Upper lobe of left lung (tissue), 6 donors: Measurements from ENCODE around the gene HOXA4. TPM values are rescaled to one million over a fixed set of nuclear protein-coding genes. Genes with fewer than 3 reads are reported as not detected.

ENCODE experiments used
- ATAC-seq, 2 donors: fragments of 200-7000 bp; cut with Tn5 transposase; one replicate each; pipeline ENCODE4 v1.9.1; 2022; ENCODE audit warnings: mild to moderate bottlenecking in 2 of 2, moderate library complexity in 2 of 2; ENCODE audit not compliant: low FRiP score in 2 of 2
- DNase-seq, 2 donors: peaks; one replicate each; pipeline ENCODE4 v3.0.0-alpha.2; 2019 to 2020
- H3K27ac ChIP-seq, 4 donors: fragments of 200-600 bp; sonication (generic); one replicate each; pipeline ENCODE4 v1.5.1; 2016 to 2019
- H3K27me3 ChIP-seq, 4 donors: fragments of 200-600 bp; sonication (generic); one replicate each; pipeline ENCODE4 v1.5.1; 2017 to 2019
- H3K36me3 ChIP-seq, 4 donors: fragments of 200-600 bp; sonication (generic); one replicate each; pipeline ENCODE4 v1.5.1; 2016 to 2019
- H3K4me1 ChIP-seq, 4 donors: fragments of 200-600 bp; sonication (generic); one replicate each; pipeline ENCODE4 v1.5.1; 2018 to 2019
- H3K4me3 ChIP-seq, 4 donors: fragments of 200-600 bp; sonication (generic); one replicate each; pipeline ENCODE4 v1.5.1; 2017 to 2019; ENCODE audit warnings: mild to moderate bottlenecking in 2 of 4, moderate library complexity in 1 of 4
- H3K9me3 ChIP-seq, 4 donors: fragments of 200-600 bp; sonication (generic); one replicate each; pipeline ENCODE4 v1.5.1; 2018 to 2019
- EP300 ChIP-seq, 4 donors: sonication (generic); formaldehyde crosslinking; IDR thresholded peaks; one replicate each; pipeline ENCODE4 v1.5.1; 2017; ENCODE audit warnings: antibody characterized with exemption in 4 of 4, control low read depth in 2 of 4
- POLR2A ChIP-seq, 4 donors: fragments of 450-650 bp; IDR thresholded peaks; one replicate each; pipeline ENCODE4 v1.5.1; 2016 to 2017; ENCODE audit warnings: antibody characterized with exemption in 4 of 4, mild to moderate bottlenecking in 2 of 4
- POLR2AphosphoS5 ChIP-seq, 2 donors: sonication (generic); formaldehyde crosslinking; IDR thresholded peaks; one replicate each; pipeline ENCODE4 v1.5.1; 2017; ENCODE audit warnings: antibody characterized with exemption in 2 of 2
- WGBS, 2 donors: methylation state at CpG; one replicate each; pipeline ENCODE4 v1.1.5; 2017 to 2018; 5-methylcytosine and 5-hydroxymethylcytosine counted together
- total RNA-seq, 6 donors: library from RNA; depleted of rRNA in 4 of 6; stranded (reverse); fragments of >200 nt in 4 of 6; gene quantifications; one replicate each; pipeline versions ENCODE4 v1.1.0 to v1.2.1, GENCODE V29; 2016 to 2021
- TF ChIP-seq, protein P1 (sequence below), 6 experiments: fragments of 450-650 bp in 4 of 6; fragments of 200-600 bp in 2 of 6; sonication (generic) in 2 of 6; IDR thresholded peaks; one replicate each; pipeline ENCODE4 v1.5.1; 2016 to 2019; ENCODE audit warnings: antibody characterized with exemption in 6 of 6
- donor health status: DM: no; HTN: no; CAD: no; lungs with moderate emphysema.
- donor health status: DM: no; HTN: yes; CAD: no; lungs with severe emphysema.

The HOXA4 gene
- total RNA-seq, 6 donors from 2014 or later = 1.5 to 10.5 (median 6.2) TPM

DNA sequence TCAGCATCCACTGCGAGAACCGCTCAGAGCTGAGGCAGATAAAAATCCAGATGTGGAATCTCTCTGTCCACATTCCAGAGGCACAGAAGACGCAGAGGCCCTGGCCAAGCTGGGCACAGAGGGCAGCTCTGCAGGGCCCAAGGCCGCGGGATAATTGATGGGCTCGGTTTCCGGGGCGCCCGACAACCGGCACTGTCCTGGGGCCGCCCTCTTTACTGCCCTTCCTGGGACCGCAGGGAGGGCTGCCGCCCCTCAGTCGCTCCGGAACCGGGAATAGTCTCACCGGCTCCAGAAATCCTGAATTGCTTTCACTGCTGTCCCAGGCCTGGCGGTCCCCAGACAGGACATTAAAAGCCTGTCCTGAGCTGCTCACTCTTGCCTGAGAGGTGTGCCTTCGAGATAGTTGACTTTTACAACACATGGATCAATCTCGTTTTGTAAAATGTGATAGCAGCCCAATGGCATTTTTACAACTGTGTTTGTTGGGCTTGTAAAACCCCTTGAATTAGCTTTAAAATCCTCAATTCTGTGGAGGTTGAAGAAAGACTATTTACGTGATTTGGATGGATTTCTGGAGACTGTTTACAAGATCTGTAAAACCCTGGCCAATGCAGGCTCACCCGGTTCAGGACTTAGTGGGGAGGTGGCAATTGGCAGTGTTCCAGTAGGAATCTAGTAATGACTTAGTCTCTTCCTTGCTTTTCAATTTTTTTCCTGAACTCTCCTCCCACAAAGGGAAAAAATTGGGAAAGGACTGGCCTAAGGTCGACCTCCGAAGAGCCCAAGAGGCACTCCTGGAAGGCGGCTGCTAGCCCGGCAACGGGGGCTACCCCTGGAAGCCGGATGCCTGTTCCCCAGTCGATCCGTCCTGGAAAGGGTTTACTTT is 18.4 kb upstream of the HOXA4 start:
- peak overlapping the region in 3 of 4 donors; percentile 24 to 74 (median 62) for H3K4me3 ChIP-seq
- H3K27me3 ChIP-seq = peaks cover 0 to 53% (median 32%) of the 10 kb centered on the region in 4 donors
- H3K36me3 ChIP-seq = no peaks in the 10 kb centered on the region
- H3K9me3 ChIP-seq = no peaks in the 10 kb centered on the region
- WGBS, 2 donors = 41 to 42% methylated on average over 19 to 30 of the region's 30 CpGs
- no peak for ATAC-seq
- peak in 1 of 2 donors; percentile 68 for DNase-seq
- peak overlapping the region; percentile 84 to 95 (median 88) for H3K27ac ChIP-seq
- TF ChIP-seq POLR2AphosphoS5 (IDR thresholded peaks at IDR 0.05) = no peak
- TF ChIP-seq, protein P1, sequence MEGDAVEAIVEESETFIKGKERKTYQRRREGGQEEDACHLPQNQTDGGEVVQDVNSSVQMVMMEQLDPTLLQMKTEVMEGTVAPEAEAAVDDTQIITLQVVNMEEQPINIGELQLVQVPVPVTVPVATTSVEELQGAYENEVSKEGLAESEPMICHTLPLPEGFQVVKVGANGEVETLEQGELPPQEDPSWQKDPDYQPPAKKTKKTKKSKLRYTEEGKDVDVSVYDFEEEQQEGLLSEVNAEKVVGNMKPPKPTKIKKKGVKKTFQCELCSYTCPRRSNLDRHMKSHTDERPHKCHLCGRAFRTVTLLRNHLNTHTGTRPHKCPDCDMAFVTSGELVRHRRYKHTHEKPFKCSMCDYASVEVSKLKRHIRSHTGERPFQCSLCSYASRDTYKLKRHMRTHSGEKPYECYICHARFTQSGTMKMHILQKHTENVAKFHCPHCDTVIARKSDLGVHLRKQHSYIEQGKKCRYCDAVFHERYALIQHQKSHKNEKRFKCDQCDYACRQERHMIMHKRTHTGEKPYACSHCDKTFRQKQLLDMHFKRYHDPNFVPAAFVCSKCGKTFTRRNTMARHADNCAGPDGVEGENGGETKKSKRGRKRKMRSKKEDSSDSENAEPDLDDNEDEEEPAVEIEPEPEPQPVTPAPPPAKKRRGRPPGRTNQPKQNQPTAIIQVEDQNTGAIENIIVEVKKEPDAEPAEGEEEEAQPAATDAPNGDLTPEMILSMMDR (IDR thresholded peaks at IDR 0.05) = no peak
- TF ChIP-seq POLR2A (IDR thresholded peaks at IDR 0.05) = no peak
- TF ChIP-seq EP300 (IDR thresholded peaks at IDR 0.05) = no peak
- H3K4me1 ChIP-seq = peaks cover 25 to 48% (median 35%) of the 10 kb centered on the region in 4 donors

GRCh38 chr7:27148031-27148755 is 17.6 kb upstream of the HOXA4 start:
- DNase-seq (no peak), ATAC-seq (no peak)
- H3K4me3 ChIP-seq = peak overlapping the region; percentile 14 to 74 (median 43)
- peak in 1 of 2 donors; percentile 79 for TF ChIP-seq POLR2AphosphoS5 (IDR thresholded peaks at IDR 0.05)
- no peak for TF ChIP-seq POLR2A (IDR thresholded peaks at IDR 0.05)
- peaks cover 25 to 56% (median 35%) of the 10 kb centered on the region in 4 donors for H3K4me1 ChIP-seq
- 14 to 26% methylated on average over 18 to 28 of the region's 28 CpGs for WGBS, 2 donors
- no peaks in the 10 kb centered on the region for H3K9me3 ChIP-seq
- H3K36me3 ChIP-seq = no peaks in the 10 kb centered on the region
- peak overlapping the region; percentile 84 to 95 (median 88) for H3K27ac ChIP-seq
- peaks cover 0 to 49% (median 31%) of the 10 kb centered on the region in 4 donors for H3K27me3 ChIP-seq

DNA sequence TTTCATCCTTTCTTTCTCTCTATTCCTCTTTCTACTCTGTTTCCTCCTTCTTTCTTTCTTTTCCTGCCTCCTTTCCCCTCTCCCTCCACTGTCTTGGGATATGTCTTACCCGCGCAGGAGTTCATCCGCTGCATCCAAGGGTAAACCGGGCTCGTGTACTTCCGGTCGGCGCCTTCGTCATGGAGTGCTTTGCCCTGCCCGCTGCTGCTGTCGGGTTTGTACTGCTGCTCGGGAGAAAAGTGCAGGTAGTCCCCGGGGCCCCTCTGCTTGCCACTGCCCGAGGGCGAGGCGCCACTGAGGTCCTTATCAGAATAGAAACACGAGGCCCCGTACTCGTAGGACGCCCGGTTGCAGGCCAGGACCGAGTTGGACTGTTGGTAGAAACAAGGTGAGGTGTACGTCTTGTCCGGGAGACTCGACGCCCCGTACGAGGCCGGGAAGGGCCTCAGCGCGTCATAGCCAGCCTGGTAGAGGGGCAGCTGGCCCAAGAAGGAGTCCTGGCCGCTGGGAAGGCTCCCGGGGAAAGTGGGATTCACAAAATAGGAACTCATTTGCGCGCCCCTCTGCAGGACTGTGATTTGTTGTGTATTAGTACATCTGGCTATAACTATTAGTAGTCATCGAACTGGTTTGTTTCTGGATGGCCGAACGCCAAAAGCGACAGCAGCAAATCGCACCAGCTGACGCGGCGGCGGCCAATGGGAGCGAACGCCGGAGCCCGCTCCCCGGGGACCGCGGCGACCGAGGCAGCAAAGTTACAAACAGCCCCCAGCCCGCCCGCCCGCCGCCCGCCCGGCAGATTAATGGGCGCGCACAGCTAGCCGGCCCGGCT is 16.9 kb upstream of the HOXA4 start, which contains the start of gene HOXA6:
TSS of gene HOXA6 (minus strand) at position 576 of the 832 bp plus-strand sequence. CDS start at position 551, 25 bp downstream.
- 20 to 37% methylated on average over 16 to 36 of the region's 63 CpGs for whole genome bisulfite sequencing, 2 donors
- TF ChIP-seq, protein P1 (IDR thresholded peaks at IDR 0.05) = no peak
- TF ChIP-seq POLR2AphosphoS5 (IDR thresholded peaks at IDR 0.05) (no peak), POLR2A (IDR thresholded peaks at IDR 0.05) (no peak), EP300 (IDR thresholded peaks at IDR 0.05) (no peak)
- Histone ChIP-seq H3K27ac (peak within 1 kb of the TSS; percentile 84 to 95 (median 88)), H3K4me1 (peaks cover 21 to 55% (median 31%) of the 10 kb centered on the region in 4 donors), H3K27me3 (peaks cover 0 to 46% (median 26%) of the 10 kb centered on the region in 4 donors), H3K9me3 (no peaks in the 10 kb centered on the region), H3K4me3 (peak within 1 kb of the TSS; percentile 14 to 74 (median 43)), H3K36me3 (no peaks in the 10 kb centered on the region)
- no peak for ATAC-seq
- DNase-seq = peak in 1 of 2 donors; percentile 91

DNA sequence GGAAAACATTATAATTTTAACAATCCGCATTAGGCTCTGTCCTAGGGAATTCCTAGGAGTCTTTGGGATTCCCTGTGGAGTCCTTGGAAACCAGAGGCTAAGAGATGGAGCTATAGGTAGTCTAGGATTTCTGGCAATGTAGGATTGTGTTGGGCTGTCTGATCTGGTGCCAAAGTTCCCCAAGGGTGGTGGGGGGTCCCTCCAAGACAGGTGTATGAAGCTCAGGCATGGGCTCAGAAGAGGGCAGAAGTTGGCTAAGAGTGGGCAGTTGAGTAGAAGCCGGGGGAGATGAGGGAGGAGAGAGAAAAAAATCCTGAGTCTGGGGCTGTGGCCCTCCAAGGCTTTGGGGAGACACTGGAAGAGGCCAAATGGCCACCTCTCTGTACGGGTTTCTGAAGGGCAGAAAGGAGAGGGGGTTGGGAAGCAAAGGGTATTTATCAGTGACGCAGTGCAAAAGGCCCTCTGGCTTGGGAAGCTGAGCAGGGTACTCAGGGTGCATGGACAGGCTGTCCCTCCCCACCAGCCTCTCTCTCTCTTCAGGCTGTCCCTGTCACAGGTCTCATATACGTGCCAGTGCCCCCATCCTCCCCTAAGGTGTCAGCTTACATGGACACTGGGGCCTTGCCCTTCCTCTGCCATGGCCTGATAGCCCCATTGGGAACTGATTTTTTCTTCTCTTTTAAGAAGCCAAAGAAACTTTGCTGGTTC is 16.1 kb upstream of the HOXA4 start:
- H3K36me3 ChIP-seq = no peaks in the 10 kb centered on the region
- H3K4me3 ChIP-seq = peak overlapping the region in 3 of 4 donors; percentile 24 to 74 (median 62)
- H3K9me3 ChIP-seq = no peaks in the 10 kb centered on the region
- WGBS, 2 donors = 52 to 67% methylated on average over 5 of the region's 5 CpGs
- H3K27ac ChIP-seq = peak overlapping the region; percentile 84 to 95 (median 88)
- peaks cover 21 to 50% (median 27%) of the 10 kb centered on the region in 4 donors for H3K4me1 ChIP-seq
- no peak for DNase-seq
- TF ChIP-seq POLR2AphosphoS5 (IDR thresholded peaks at IDR 0.05) (no peak), EP300 (IDR thresholded peaks at IDR 0.05) (no peak), POLR2A (IDR thresholded peaks at IDR 0.05) (no peak)
- TF ChIP-seq, protein P1 (IDR thresholded peaks at IDR 0.05) = no peak
- peaks cover 0 to 40% (median 20%) of the 10 kb centered on the region in 4 donors for H3K27me3 ChIP-seq
- ATAC-seq = no peak
